Measurements from ENCODE around the gene LEFTY1. TPM values are rescaled to one million over a fixed set of nuclear protein-coding genes. Genes with fewer than 3 reads are reported as not detected.

The LEFTY1 gene
- total RNA-seq, 2 experiments from 2014 or later = not detected

DNA sequence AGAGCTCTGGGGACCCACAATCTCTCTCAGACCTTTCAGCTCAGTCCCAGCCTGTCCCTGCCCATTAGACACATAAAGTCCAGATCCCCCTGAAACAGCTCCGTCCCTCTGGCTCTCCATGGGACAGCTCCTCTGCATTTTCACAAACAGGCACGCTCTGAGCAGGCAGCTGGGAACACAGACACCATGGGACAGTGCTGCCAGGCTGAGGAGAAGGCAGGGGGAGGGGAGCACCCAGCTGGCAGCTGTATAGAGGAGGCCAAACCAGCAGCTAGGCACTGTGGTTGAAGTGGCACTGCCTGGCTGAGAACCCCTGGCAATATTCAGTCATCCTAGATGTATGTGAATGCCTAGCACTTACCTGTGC, 8.7 kb downstream of the LEFTY1 start:
- no peak for DNase-seq
- no peak for ATAC-seq
- intact Hi-C loops (cut with DNase I, micrococcal nuclease) = loop anchor here in 1 of 2 experiments (2.0 to 5.0 kb wide), 3 partner anchors 13 to 182 kb away; partner anchors contain the start of gene H3-3A
- H3K4me1 Mint-ChIP-seq = peaks cover 68% of the 10 kb centered on the region
- ChIA-PET POLR2A (interaction anchor here (2.7 kb wide), 1 partner anchor 103 kb away, joined by 11 read pairs; the partner anchor contains the start of gene SRP9), CTCF (interaction anchor here (0.7 to 2.3 kb wide), 7 partner anchors 10 to 404 kb away, joined by 4 to 9 read pairs (median 5); partner anchors contain the start of gene PYCR2)
- H3K27me3 Mint-ChIP-seq = no peaks in the 10 kb centered on the region
- no peaks in the 10 kb centered on the region for H3K9me3 Mint-ChIP-seq (ENCODE audit: low read depth)
- H3K27ac Mint-ChIP-seq = peak overlapping the region; percentile 52
- peak overlapping the region; percentile 89 for H3K4me3 Mint-ChIP-seq
- peaks cover 9% of the 10 kb centered on the region for H3K36me3 Mint-ChIP-seq (ENCODE audit: low read depth)

DNA sequence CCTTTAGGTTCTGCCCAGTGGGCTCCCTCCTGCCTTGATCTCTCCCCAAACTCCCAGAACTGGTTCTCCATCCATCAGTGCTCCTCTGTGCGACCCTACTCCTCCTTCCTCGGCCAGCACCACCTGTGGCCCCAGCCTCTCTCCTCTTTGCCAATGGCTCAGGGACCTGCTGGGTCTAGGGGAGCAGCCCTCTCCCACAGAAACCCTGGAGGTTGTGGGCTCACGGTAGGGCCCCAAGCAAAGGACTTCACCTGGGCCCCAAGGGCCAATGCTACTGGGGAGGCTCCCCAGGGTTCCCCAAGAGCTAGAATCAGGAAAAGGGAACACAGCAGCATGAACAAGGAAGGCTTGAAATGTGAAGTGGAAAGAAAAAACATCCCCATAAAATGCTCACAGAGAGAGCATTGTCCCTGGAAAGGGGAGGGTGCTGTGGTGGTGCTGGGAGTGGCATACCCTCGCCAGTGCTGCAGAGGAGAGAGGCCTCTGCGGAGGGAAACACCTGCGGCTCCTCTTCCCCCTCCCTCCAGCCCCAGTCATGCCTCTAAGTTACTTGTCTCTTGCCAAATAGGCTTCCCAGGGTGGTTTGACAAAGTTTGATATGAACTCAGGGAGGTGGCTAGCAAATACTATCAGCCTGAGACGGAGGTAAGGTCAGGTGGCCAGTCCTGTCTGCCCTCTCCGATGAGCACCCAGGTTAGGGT, 9.3 kb downstream of the LEFTY1 start:
- ATAC-seq (peak; percentile 21), DNase-seq (peak; percentile 45)
- intact Hi-C loops (cut with DNase I, micrococcal nuclease) = loop anchor here in 1 of 2 experiments (2.0 to 5.0 kb wide), 4 partner anchors 13 to 183 kb away; partner anchors contain the start of gene H3-3A
- peak overlapping the region; percentile 52 for H3K27ac Mint-ChIP-seq
- no peaks in the 10 kb centered on the region for H3K9me3 Mint-ChIP-seq (ENCODE audit: low read depth)
- H3K4me3 Mint-ChIP-seq = peak overlapping the region; percentile 89
- POLR2A ChIA-PET = no interaction called here
- H3K27me3 Mint-ChIP-seq = no peaks in the 10 kb centered on the region
- peaks cover 69% of the 10 kb centered on the region for H3K4me1 Mint-ChIP-seq
- CTCF ChIA-PET = interaction anchor here (0.7 to 2.3 kb wide), 3 partner anchors 9 to 112 kb away, joined by 4 to 9 read pairs (median 5); no protein-coding TSS in a partner anchor
- H3K36me3 Mint-ChIP-seq (ENCODE audit: low read depth) = peaks cover 9% of the 10 kb centered on the region

DNA sequence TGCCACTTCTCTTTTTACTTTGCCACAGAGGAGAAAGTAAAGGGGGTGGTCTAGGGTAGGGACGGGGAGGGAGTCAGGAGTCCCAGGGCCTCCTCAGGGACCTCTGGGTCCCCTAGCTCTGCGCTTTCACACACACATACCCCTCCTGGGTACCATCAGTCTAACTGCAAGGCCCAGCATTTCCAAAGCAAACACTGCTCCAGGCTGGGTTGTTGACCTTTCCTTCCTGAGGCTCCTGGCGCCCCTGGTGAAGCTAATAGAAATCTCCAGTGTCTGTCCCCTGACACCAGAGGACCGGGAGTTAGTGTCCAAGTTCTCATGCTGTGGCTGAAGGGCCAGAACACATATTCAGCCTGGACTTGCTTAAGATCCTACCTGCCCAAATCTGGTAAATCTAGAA, 10.7 kb downstream of the LEFTY1 start:
- ChIA-PET CTCF (interaction anchor here (0.9 to 1.5 kb wide), 4 partner anchors 9 to 109 kb away, joined by 3 to 5 read pairs (median 4); partner anchors contain the start of gene SRP9), POLR2A (no interaction called here)
- Mint-ChIP-seq H3K4me1 (peaks cover 68% of the 10 kb centered on the region), H3K27ac (no peak overlapping the region), H3K36me3 (ENCODE audit: low read depth) (peaks cover 15% of the 10 kb centered on the region), H3K4me3 (no peak overlapping the region), H3K9me3 (ENCODE audit: low read depth) (no peaks in the 10 kb centered on the region), H3K27me3 (no peaks in the 10 kb centered on the region)
- no peak for DNase-seq
- intact Hi-C loops (cut with DNase I, micrococcal nuclease) = loop anchor here in 1 of 2 experiments (5.0 kb wide), 1 partner anchor 34 kb away; no protein-coding TSS in a partner anchor
- no peak for ATAC-seq

DNA sequence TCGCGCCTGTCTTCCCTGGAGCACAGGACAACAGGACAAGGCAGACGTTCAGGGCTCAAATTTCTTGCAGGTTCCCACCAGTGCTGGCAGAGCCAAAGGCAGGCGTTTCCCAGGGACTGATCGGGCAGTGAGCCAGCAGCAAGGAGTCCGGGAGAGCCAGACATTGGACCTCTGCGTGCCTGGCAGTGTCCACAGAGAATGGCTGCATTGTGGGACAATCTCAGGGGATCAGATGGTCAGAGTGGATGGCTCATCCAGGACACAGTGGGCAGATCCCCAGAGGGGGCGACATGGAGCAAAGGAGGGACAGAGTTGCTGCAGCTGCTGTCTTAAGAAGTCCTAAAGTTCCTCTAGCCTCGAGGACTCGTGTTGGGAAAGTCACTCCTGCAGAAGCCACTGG, 11.4 kb downstream of the LEFTY1 start:
- DNase-seq (peak; percentile 54), ATAC-seq (no peak)
- Mint-ChIP-seq H3K9me3 (ENCODE audit: low read depth) (no peaks in the 10 kb centered on the region), H3K27ac (peak overlapping the region; percentile 22), H3K36me3 (ENCODE audit: low read depth) (peaks cover 17% of the 10 kb centered on the region), H3K27me3 (no peaks in the 10 kb centered on the region), H3K4me1 (peaks cover 69% of the 10 kb centered on the region), H3K4me3 (no peak overlapping the region)
- intact Hi-C loops (cut with DNase I, micrococcal nuclease) = loop anchor here in 1 of 2 experiments (5.0 kb wide), 1 partner anchor 35 kb away; no protein-coding TSS in a partner anchor
- ChIA-PET POLR2A (no interaction called here), CTCF (interaction anchor here (0.9 to 1.5 kb wide), 8 partner anchors 8 to 110 kb away, joined by 3 to 9 read pairs (median 4); partner anchors contain the start of gene SRP9)

DNA sequence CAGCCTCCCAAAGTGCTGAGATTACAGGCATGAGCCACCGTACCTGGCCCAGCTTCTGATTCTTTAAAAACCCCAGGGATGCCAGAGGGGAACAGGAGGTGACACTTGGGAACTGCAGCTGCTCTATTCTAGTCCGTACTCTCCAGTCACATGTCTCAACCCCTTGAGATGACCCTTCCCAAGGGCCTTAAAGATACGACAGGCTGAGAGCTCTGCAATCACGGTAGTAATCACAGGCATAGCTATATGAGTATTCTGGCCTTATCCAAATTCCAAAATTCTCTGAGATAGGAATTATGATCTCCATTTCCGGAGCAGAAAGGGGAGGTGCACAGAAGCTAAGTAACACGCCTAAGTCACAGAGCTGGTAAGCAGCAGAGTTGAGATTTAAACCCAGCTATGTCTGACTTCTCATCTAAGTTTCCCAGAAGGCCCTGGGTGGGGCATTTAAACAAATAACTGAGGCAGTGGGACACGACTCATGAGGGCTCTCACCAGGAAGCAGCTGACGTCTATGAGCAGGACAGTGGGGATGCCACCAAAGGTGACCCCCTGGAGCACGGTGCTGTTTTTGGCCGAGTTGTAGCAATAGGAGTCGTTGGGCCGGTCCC, 11.9 kb downstream of the LEFTY1 start:
- Mint-ChIP-seq H3K36me3 (ENCODE audit: low read depth) (peaks cover 17% of the 10 kb centered on the region), H3K4me1 (peaks cover 70% of the 10 kb centered on the region), H3K4me3 (no peak overlapping the region), H3K27me3 (no peaks in the 10 kb centered on the region), H3K9me3 (ENCODE audit: low read depth) (no peaks in the 10 kb centered on the region), H3K27ac (no peak overlapping the region)
- CTCF ChIA-PET = interaction anchor here (0.6 to 1.5 kb wide), 7 partner anchors 9 to 99 kb away, joined by 3 to 9 read pairs (median 4); partner anchors contain the start of gene SRP9
- POLR2A ChIA-PET = no interaction called here
- intact Hi-C loops (cut with DNase I, micrococcal nuclease) = loop anchor here in 1 of 2 experiments (5.0 kb wide), 1 partner anchor 35 kb away; no protein-coding TSS in a partner anchor
- ATAC-seq (no peak), DNase-seq (no peak)

DNA sequence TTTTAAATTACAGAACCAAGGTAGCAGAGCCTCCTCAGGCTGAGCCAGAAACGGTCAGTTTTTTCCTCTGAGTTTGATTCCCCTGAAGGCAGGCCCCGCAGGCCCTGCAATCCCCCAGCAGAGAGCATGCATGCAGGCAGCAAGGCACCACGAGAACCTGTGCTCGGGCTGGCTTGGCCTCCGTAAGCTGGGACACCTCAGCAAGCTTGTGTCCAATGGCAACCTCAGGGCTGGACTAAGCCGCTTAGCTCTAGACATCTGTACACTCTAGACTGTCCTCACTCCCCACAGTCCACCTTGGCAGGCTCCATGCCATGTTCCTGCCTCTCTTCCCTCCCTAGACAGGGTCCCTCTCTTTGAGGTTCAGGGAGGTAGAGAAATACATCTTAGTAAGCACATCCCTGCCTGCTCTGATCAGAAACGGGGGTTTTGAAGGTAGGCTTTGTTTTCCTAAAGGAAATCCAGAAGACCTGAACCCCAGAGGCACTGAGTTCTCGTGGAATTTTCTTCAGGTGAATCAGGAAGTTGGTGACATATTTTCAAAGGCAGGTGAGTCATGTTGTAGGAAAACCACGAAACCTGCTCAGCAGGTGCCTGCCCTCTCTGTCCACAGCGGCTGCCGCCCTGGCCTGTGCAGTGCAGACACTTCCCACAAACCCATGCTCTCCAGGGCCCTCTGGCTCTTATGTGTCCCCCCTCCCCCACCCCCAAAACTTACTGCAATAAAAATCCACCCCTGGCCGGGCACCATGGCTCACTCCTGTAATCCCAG, 13.7 kb downstream of the LEFTY1 start:
- Mint-ChIP-seq H3K36me3 (ENCODE audit: low read depth) (peaks cover 31% of the 10 kb centered on the region), H3K9me3 (ENCODE audit: low read depth) (no peaks in the 10 kb centered on the region), H3K27me3 (no peaks in the 10 kb centered on the region), H3K4me1 (peaks cover 63% of the 10 kb centered on the region), H3K4me3 (no peak overlapping the region), H3K27ac (peak overlapping the region; percentile 42)
- ATAC-seq = no peak
- DNase-seq = no peak
- intact Hi-C loops (cut with DNase I, micrococcal nuclease) = loop anchor here in 1 of 2 experiments (5.0 kb wide), 1 partner anchor 37 kb away; no protein-coding TSS in a partner anchor
- ChIA-PET CTCF (interaction anchor here (0.6 to 1.2 kb wide), 2 partner anchors 26 to 53 kb away, joined by 3 read pairs; no protein-coding TSS in a partner anchor), POLR2A (no interaction called here)

DNA sequence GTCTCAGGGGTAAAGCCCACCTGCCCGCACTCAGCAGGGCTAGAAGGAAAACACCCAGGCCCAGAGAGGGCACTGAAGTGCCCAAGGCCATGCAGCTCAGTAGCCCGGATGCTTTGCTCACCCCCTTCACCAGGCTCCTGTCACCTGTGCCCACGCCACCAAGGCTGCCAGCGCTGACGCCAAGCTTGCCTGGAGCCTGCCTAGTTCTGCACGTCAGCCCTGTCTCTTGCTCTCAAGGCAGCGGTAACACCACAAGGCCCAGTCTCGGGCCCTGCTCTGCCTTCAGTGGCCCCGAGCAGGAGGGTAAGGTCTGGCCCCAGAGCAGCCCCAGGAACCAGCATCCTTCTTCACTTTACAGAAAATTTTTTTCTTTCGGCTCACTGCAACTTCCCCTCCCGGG, 14.5 kb downstream of the LEFTY1 start:
- intact Hi-C loops (cut with DNase I, micrococcal nuclease) = no loop called here
- Mint-ChIP-seq H3K27ac (no peak overlapping the region), H3K4me1 (peaks cover 55% of the 10 kb centered on the region), H3K9me3 (ENCODE audit: low read depth) (no peaks in the 10 kb centered on the region), H3K4me3 (no peak overlapping the region), H3K27me3 (no peaks in the 10 kb centered on the region), H3K36me3 (ENCODE audit: low read depth) (peaks cover 31% of the 10 kb centered on the region)
- ATAC-seq = no peak
- CTCF ChIA-PET = interaction anchor here (1.2 to 1.3 kb wide), 2 partner anchors 8 to 25 kb away, joined by 3 read pairs; partner anchors contain the start of gene TMEM63A
- POLR2A ChIA-PET = no interaction called here
- no peak for DNase-seq

DNA sequence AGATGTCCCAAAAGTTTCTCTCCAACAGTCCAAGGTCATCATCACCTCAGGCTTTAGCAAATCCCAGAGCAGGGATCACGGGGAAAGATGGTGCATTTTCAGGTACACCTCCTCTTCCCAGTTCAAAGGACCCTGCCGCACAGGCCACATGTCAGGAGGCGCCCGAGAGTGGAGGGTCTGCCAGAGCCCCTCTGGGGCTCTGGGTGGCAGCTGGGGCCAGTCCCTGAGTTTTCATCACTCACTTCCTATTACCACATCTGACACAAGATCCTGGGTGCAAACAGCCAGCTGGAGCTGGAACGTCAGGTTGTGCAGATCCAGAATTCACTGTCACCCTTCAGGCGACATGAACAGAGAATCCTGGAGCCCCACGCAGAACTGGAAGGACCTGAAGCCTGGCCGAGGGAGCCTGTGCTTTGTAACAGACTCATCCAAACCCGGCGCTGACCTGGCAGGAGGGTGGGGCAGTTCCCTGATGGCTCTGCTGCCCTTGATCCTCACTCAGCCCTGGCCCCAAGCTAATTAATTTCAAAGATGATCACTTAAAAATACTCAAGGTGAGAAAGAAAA, 15.6 kb downstream of the LEFTY1 start:
- Mint-ChIP-seq H3K4me3 (no peak overlapping the region), H3K9me3 (ENCODE audit: low read depth) (no peaks in the 10 kb centered on the region), H3K4me1 (peaks cover 44% of the 10 kb centered on the region), H3K27me3 (no peaks in the 10 kb centered on the region), H3K36me3 (ENCODE audit: low read depth) (peaks cover 31% of the 10 kb centered on the region), H3K27ac (peak overlapping the region; percentile 22)
- POLR2A ChIA-PET = interaction anchor here (0.6 kb wide), 1 partner anchor 413 kb away, joined by 7 read pairs; no protein-coding TSS in a partner anchor
- CTCF ChIA-PET = interaction anchor here (0.6 to 1.3 kb wide), 2 partner anchors 9 to 16 kb away, joined by 3 read pairs; partner anchors contain the start of gene TMEM63A
- no peak for DNase-seq
- intact Hi-C loops (cut with DNase I, micrococcal nuclease) = no loop called here
- no peak for ATAC-seq

DNA sequence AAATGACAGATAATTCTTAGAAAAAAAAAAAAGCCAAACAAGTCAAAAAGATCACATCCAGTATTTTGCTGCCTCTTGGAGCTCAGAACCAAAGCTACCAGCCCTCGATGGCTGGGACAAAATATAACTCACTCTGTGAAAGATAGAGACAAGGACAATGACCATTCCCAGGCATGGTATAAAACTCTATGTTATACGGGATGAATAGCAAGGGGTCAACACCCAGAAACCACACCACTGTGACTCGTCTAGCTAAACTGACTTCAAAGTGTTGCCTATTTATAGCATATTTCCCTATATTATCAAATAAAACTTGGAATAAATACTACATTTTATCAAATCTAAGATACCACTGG, 16.9 kb downstream of the LEFTY1 start:
- Mint-ChIP-seq H3K27me3 (no peaks in the 10 kb centered on the region), H3K9me3 (ENCODE audit: low read depth) (no peaks in the 10 kb centered on the region), H3K4me3 (no peak overlapping the region), H3K4me1 (peaks cover 45% of the 10 kb centered on the region), H3K36me3 (ENCODE audit: low read depth) (peaks cover 38% of the 10 kb centered on the region), H3K27ac (peak overlapping the region; percentile 29)
- intact Hi-C loops (cut with DNase I, micrococcal nuclease) = no loop called here
- ATAC-seq = no peak
- ChIA-PET CTCF (interaction anchor here (0.6 kb wide), 1 partner anchor 1414 kb away, joined by 4 read pairs; no protein-coding TSS in a partner anchor), POLR2A (interaction anchor here (0.7 kb wide), 1 partner anchor 128 kb away, joined by 5 read pairs; no protein-coding TSS in a partner anchor)
- DNase-seq = no peak

DNA sequence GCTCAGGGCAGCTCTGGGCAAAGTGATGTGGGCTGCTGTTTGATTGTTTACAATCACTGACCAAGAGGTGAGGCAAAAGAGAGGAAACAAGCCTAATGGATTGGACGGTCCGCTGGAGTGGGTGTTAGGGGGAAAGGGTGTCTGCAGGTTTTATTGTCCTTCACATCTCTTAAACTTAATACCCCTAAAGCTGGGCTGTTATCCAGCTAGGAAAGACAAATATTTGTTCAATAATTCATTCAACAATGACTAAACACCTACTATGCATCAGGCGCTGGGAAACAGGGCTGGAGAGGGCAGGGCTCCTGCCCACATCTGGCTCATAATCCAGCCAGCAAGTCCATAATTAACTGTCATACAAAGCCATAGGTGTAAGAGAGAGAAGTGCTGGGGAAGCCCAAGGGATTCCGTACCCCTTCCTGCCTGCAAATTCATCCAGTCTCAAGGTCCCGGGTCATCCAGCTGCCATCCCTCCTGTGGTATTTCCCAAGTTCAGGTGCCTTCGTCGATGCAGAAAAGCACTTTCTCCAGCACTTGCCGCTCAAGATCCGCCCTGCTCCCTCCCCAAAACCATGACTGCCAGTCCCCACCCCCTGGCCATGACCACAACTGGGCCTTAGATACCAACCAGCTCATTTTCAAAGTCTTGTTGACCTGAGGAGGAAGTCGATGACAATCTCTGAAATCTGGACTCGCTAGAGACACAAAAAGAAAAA, 17.4 kb downstream of the LEFTY1 start:
- intact Hi-C loops (cut with DNase I, micrococcal nuclease) = no loop called here
- H3K4me3 Mint-ChIP-seq = no peak overlapping the region
- ATAC-seq = no peak

More for the DNA sequence above, 17.4 kb downstream of the LEFTY1 start:
- no peaks in the 10 kb centered on the region for H3K27me3 Mint-ChIP-seq
- H3K36me3 Mint-ChIP-seq (ENCODE audit: low read depth) = peaks cover 39% of the 10 kb centered on the region
- ChIA-PET POLR2A (interaction anchor here (0.7 kb wide), 1 partner anchor 128 kb away, joined by 5 read pairs; no protein-coding TSS in a partner anchor), CTCF (interaction anchor here (0.6 to 2.3 kb wide), 5 partner anchors 9 to 1414 kb away, joined by 3 to 9 read pairs (median 3); no protein-coding TSS in a partner anchor)
- no peak for DNase-seq
- peak overlapping the region; percentile 29 for H3K27ac Mint-ChIP-seq
- H3K4me1 Mint-ChIP-seq = peaks cover 46% of the 10 kb centered on the region
- no peaks in the 10 kb centered on the region for H3K9me3 Mint-ChIP-seq (ENCODE audit: low read depth)

All from activated CD4-positive, alpha-beta T cell treated with anti-CD3 and anti-CD28 coated beads for 36 hours (primary cell).